H1 (cell line): ENCODE measurements around the gene TMEM204.

Source experiments
- EGR1 ChIP-seq: IDR thresholded peaks from 2 replicates; pipeline ENCODE4 v1.6.1; 2011; ENCODE audit warnings: low read depth, low read length, borderline replicate concordance
- EP300 ChIP-seq, 2 experiments: IDR thresholded peaks; 1 replicate in 1 of 2; 2 replicates in 1 of 2; pipeline ENCODE4 v1.6.1; 2011 to 2012; ENCODE audit warnings: low read depth in 2 of 2, low read length in 2 of 2, mild to moderate bottlenecking in 2 of 2, borderline replicate concordance in 1 of 2, inconsistent platforms in 1 of 2, moderate library complexity in 1 of 2
- EZH2 ChIP-seq: fragments of 200-600 bp; sonication (generic); IDR thresholded peaks from 2 replicates; pipeline ENCODE4 v1.7.1; 2012; ENCODE audit warnings: low read depth, mild to moderate bottlenecking, moderate library complexity, low read length, inconsistent platforms; ENCODE audit not compliant: severe bottlenecking
- GABPA ChIP-seq: IDR thresholded peaks from 2 replicates; pipeline ENCODE4 v1.6.1; 2011; ENCODE audit warnings: mild to moderate bottlenecking, low read length, moderate library complexity, borderline replicate concordance; ENCODE audit not compliant: insufficient read depth
- KDM5A ChIP-seq: fragments of 200-600 bp; IDR thresholded peaks from 2 replicates; pipeline ENCODE4 v1.7.1; 2012; ENCODE audit warnings: mild to moderate bottlenecking, low read length, inconsistent platforms, mixed read lengths
- POLR2A ChIP-seq, 2 experiments: IDR thresholded peaks; 1 replicate in 1 of 2; 2 replicates in 1 of 2; pipeline ENCODE4 v1.6.1; 2011; ENCODE audit warnings: low read depth in 2 of 2, low read length in 2 of 2, mild to moderate bottlenecking in 2 of 2; ENCODE audit errors: control extremely low read depth in 1 of 2
- POLR2AphosphoS5 ChIP-seq: IDR thresholded peaks from 2 replicates; pipeline ENCODE4 v1.6.1; 2011; ENCODE audit warnings: low read depth, low read length
- RFX5 ChIP-seq: IDR thresholded peaks from 2 replicates; pipeline ENCODE4 v1.6.1; 2011; ENCODE audit warnings: low read depth, low read length, improper control_type of control experiment, borderline replicate concordance
- SIRT6 ChIP-seq: IDR thresholded peaks from one replicate; pipeline ENCODE4 v1.7.1; 2012; ENCODE audit warnings: low read length, inconsistent platforms
- SP1 ChIP-seq: IDR thresholded peaks from 2 replicates; pipeline ENCODE4 v1.6.1; 2011; ENCODE audit warnings: low read depth, low read length
- SRF ChIP-seq: IDR thresholded peaks from 2 replicates; pipeline ENCODE4 v1.6.1; 2011; ENCODE audit warnings: mild to moderate bottlenecking, low read depth, low read length, moderate library complexity
- ZNF274 ChIP-seq: IDR thresholded peaks from 2 replicates; pipeline ENCODE4 v1.7.0; 2012; ENCODE audit warnings: low read length, borderline replicate concordance; ENCODE audit errors: extremely low read depth
- TF ChIP-seq, protein P1 (sequence below), 3 experiments: IDR thresholded peaks; 1 replicate in 2 of 3; 2 replicates in 1 of 3; pipeline versions ENCODE4 v1.5.1 to v1.6.1; 2011; ENCODE audit warnings: low read length in 3 of 3, mild to moderate bottlenecking in 3 of 3, inconsistent platforms in 2 of 3, low read depth in 1 of 3, moderate library complexity in 1 of 3; ENCODE audit not compliant: insufficient read depth in 1 of 3; ENCODE audit errors: control extremely low read depth in 1 of 3
- TF ChIP-seq, protein P2 (sequence below): IDR thresholded peaks from 2 replicates; pipeline ENCODE4 v1.6.1; 2012; ENCODE audit warnings: low read length, inconsistent platforms

DNA sequence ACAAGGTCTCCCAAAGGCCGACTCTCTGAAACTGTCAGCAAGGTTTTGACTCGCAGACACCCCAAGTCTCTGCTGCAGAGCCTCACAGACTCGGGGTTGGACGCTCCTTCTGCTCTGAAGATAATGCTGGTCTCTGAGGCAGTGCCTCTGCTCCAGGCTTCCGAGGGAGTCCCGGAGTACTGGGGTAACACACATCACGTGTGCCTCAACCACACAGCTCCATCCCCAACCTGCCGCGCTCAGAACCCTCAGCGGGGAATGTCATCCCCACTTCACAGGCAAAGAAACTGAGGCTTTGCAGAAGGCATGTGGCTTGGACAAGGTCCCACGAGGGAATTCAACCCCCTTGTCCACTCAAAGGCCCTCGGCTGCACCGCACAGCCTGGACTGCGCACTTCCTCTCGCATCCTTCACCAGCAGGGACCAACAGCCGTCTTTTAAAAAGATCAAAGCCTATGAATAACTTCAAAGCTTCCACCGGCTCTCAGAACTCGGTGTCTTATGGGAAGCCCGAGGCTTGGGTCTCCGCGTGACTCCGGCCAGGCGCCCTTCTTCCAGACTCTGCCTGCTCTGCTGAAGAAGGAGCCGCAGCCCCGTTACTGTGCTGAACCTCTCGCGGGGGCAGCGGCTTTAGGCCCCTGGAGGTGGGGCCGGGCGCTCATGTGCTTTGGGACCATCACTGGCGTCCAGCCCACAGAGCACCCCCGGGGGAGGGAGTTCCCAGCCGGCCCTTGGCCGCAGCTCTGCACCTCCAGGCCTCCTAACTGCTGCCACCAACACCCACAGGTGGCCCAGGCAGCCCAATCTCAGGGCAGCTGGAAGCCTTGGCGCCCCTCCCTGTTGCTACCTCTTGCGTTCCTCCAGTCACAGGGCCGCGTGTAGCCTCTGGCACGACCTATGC lies 2.2 kb downstream of the TMEM204 start:
- TF ChIP-seq EP300 (IDR thresholded peaks at IDR 0.05; ENCODE audit: borderline replicate concordance in 1 of 2, low read depth in 2 of 2, low read length in 2 of 2) (no peak), SP1 (no peak), KDM5A (no peak), POLR2A (IDR thresholded peaks at IDR 0.05; ENCODE audit: control extremely low read depth in 1 of 2, low read depth in 2 of 2, low read length in 2 of 2) (no peak), SIRT6 (no peak), EGR1 (no peak), POLR2AphosphoS5 (no peak), RFX5 (no peak), GABPA (no peak), ZNF274 (no peak), SRF (no peak), EZH2 (no peak)
- TF ChIP-seq, protein P1, sequence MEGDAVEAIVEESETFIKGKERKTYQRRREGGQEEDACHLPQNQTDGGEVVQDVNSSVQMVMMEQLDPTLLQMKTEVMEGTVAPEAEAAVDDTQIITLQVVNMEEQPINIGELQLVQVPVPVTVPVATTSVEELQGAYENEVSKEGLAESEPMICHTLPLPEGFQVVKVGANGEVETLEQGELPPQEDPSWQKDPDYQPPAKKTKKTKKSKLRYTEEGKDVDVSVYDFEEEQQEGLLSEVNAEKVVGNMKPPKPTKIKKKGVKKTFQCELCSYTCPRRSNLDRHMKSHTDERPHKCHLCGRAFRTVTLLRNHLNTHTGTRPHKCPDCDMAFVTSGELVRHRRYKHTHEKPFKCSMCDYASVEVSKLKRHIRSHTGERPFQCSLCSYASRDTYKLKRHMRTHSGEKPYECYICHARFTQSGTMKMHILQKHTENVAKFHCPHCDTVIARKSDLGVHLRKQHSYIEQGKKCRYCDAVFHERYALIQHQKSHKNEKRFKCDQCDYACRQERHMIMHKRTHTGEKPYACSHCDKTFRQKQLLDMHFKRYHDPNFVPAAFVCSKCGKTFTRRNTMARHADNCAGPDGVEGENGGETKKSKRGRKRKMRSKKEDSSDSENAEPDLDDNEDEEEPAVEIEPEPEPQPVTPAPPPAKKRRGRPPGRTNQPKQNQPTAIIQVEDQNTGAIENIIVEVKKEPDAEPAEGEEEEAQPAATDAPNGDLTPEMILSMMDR (IDR thresholded peaks at IDR 0.05; ENCODE audit: control extremely low read depth in 1 of 3, insufficient read depth in 1 of 3, low read depth in 1 of 3, low read length in 3 of 3): no peak
- TF ChIP-seq, protein P2, sequence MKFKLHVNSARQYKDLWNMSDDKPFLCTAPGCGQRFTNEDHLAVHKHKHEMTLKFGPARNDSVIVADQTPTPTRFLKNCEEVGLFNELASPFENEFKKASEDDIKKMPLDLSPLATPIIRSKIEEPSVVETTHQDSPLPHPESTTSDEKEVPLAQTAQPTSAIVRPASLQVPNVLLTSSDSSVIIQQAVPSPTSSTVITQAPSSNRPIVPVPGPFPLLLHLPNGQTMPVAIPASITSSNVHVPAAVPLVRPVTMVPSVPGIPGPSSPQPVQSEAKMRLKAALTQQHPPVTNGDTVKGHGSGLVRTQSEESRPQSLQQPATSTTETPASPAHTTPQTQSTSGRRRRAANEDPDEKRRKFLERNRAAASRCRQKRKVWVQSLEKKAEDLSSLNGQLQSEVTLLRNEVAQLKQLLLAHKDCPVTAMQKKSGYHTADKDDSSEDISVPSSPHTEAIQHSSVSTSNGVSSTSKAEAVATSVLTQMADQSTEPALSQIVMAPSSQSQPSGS: no peak
